GM21717 (cell line): ENCODE data around the gene IGSF5.
"Not testable (repeated sequence)": the region's sequence is repeated elsewhere in the genome, so short reads cannot be mapped to it uniquely, and the experiment has no call there.

Experiments used
- ATAC-seq: cut with Tn5 transposase; IDR thresholded peaks from one replicate; pipeline ENCODE4 v1.9.1; 2021; ENCODE audit warnings: mild to moderate bottlenecking, moderate library complexity; ENCODE audit not compliant: unreplicated experiment

Gene IGSF5

GRCh38 chr21:39744883-39745282 lies at the start of gene IGSF5:
TSS of gene IGSF5 (plus strand) at chr21:39745183. CDS start at chr21:39745510, 327 bp downstream.
- ATAC-seq: not testable (repeated sequence)

GRCh38 chr21:39696196-39696595 lies 48.8 kb upstream of the IGSF5 start:
- no peak for ATAC-seq

DNA sequence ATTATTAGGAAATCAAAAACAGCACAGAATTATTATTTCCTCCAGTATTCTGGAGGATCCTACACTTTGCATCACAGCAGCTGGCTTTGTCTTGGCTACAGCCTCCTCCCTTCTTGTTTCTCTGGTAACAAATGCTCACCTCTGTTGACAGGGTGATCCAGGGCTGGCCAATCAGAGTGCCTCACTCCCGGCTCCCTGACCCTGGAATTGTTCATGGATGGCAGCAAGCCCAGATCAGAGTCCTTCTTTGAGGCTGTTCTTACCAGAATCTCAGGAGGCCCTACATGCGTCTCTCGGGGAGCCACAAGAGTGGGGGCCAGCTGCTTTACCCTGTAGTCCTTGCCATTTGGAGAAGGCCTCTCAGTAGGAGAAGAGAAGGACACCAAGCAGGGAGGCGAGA lies 48.4 kb upstream of the IGSF5 start:
- ATAC-seq: no peak

DNA sequence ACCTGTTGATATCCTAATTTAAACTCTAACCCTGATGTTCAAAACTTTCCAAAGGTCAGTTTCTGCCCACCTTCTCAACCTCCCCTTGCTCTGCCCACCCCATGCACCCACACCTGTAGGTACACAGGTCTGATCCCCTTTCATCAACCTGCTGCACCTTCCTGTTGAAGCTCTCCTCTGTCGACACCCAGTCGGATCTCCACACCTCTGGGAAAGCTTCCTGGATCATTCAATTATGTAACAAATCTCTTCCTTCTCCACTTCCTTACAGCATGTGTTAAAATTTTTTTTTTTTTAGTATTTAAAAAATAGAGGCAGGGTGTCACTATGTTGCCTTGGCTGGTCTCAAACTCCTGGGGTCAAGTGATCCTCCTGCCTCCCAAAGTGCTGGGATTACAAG lies 44.7 kb upstream of the IGSF5 start:
- no peak for ATAC-seq

- ATAC-seq: no peak
Measured at GRCh38 chr21:39703578-39703977, 41.4 kb upstream of the IGSF5 start.

DNA sequence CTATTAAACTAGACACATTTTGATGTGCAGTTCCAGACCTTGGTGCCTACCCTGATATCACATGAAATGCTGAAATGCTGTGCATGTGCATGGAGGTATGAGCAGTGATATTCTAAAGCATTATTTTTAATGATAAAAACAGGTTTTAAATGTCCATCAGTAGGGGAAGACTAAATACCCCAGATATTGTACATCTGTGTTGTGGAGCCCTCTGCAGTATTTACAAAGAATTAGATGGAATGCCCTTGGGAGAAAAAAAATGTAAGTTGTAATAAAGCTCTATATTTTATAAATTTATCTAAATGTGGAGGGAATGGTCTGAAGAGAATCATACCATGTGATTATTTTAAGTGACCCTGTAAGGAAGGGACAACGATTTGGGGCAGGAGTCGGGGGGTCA lies 39.1 kb upstream of the IGSF5 start:
- ATAC-seq: no peak

DNA sequence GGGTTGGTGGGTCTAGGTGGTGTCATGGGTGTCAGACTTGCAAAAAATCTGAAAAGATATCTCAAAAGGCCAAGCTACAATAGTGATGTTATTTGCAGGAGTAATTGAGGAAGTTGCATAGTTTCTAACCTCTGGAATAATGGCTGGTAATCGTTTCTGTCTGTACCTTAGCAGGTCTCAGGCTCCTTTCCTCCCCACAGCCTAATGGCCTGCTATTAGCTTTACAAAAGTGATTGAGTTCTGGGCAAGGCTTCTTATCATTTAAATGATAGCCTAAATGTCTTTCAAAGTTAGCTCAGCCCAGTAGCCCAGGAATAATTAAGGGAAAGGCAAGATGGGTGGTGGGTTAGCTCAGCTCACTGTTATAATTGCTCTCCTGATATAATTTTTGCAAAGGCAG lies 37.7 kb upstream of the IGSF5 start:
- ATAC-seq: no peak

GRCh38 chr21:39710866-39711265 lies 34.1 kb upstream of the IGSF5 start:
- ATAC-seq: no peak

DNA sequence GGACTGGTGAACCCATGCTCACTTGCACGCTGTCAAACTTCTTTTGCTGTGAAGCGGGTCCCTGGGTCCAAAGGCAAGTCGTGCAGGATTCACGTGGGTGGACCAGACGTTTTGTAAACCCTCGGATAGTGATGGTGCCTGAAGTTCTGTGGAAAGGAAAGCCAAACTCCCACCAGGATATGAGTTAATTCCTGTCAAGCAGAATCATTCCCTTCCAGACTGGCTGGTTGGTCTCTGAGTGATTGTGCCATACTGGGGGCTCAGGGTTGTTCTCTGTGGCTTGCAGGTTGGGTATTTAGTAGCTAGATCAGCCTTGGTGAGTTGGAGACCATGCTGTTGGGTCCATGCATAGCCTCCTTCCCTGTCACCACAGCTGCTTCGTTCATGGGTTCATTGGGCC lies 32.7 kb upstream of the IGSF5 start:
- ATAC-seq: no peak

GRCh38 chr21:39712976-39713375 lies 32.0 kb upstream of the IGSF5 start:
- ATAC-seq: no peak

DNA sequence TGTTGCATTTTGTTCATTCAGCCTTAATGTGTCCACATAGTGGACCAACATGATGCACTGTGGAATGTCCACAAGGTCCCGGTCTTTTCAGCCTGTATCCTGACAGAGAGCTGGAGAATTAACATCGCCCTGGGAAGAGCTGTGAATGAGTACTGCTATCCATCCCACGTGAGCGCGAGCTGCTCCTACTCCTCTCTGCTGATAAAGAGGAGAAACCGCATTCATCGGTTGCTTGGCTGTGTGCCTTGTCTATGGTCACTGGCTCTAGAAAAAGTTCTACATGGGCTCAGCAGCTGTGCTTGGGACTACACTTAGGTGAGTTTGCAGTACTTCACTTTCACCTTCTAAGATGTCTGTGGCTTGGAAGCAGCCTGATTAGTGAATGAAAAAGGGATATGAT lies 31.1 kb upstream of the IGSF5 start:
- no peak for ATAC-seq

DNA sequence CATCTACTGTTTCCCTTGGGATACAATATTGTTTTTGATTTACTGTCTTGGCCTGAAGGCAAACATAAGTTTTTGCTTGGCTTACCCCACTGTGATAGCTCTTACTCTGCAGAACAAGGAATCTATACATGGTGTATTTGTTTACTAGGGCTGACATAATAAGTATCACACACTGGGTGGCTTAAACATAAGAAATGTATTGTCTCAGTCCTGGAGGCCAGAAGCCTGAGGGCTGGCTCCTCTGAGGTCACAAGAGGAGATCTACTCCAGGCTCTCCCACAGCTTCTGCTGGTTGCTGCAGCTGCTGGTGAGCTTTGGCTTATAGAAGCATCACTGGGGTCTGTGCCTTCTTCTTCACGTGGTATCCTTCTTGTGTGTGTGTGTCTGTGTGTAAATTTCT lies 30.7 kb upstream of the IGSF5 start:
- ATAC-seq: no peak

DNA sequence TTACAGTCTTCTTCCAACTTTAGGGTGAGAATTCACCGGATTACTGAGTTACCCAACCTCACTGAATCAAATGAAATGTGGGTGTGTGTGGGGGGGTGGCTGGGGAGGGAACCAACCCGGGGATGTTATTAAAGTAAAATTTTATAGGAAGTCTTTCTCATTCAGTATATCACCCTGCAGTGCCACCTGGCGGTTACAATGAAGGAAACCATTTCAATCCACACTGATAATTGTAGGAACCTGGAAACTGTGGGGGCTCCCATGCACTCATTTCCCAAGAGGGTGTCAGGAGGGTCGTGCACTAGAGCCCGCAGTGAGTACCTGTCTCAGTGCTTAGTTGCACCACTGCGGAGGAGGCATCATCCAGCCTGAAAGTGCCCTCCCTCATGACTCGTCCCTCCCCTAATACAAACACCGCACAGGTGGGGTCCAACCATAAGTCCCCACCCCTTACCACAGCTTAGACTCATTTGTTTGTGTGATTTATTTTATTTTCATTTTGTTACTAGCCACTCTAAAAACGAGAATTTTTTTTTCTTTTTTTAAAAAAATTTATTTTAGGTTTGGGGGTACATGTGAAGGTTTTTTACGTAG lies 29.1 kb upstream of the IGSF5 start:
- no peak for ATAC-seq

- ATAC-seq: no peak
Measured at GRCh38 chr21:39720126-39720778, 24.7 kb upstream of the IGSF5 start.

DNA sequence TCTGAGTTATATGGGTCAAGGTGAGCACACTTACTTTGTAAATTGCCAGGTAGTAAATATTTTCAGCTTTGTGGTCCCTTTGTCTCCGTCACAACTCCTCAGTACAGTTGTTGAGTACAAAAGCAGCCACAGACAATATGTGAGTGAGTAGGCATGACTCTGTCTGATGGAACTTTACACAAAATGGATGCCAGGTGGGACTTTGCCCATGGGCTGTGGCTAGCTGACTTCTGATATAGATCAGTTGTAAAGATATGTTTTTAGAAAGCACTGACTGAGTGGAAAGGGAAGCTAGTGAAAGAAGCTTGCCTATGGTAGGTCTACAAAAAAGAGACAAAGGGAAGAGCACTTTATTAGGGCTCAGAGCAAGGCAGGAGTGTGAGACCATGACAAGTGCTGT lies 23.1 kb upstream of the IGSF5 start:
- ATAC-seq: no peak

GRCh38 chr21:39724944-39725343 lies 20.0 kb upstream of the IGSF5 start:
- ATAC-seq: no peak

GRCh38 chr21:39726133-39726532 lies 18.9 kb upstream of the IGSF5 start:
- no peak for ATAC-seq

DNA sequence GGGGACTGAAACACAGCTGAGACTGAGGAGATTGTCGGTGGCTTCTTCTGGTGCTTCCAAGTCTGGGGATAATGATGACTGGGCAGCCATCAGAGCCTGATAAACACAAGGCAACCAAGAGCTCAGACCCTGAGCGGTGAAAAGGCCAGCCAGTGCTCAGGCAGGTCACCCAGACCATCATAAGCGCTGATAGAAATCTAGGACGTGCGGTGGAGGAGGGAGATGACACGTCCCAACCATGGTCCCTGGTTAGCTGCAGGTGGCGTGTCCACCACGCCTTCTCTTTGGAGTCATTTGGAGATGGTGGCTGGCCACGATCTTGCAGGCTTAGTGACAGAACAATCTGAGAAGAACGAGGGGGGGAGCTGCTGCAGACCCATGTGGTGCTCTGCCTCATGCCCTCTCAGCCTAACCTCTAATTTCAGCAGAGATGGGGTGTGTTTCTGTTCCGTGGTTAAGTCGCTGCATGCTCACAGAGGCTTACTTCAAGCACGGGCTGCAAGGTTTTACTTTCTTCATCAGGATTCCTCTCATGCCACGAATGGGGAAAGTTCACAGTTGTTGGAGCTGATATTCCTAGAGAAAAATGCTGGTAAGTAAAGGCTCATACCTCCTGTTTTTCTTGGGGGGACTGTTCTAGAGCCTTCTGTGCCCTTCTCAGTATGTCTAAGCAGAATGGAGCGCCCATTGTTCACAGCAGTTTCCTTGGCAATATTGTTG lies 17.4 kb upstream of the IGSF5 start:
- no peak for ATAC-seq

GRCh38 chr21:39728341-39728740 lies 16.6 kb upstream of the IGSF5 start:
- no peak for ATAC-seq

- ATAC-seq: no peak
Measured at GRCh38 chr21:39730418-39731157, 14.4 kb upstream of the IGSF5 start.

DNA sequence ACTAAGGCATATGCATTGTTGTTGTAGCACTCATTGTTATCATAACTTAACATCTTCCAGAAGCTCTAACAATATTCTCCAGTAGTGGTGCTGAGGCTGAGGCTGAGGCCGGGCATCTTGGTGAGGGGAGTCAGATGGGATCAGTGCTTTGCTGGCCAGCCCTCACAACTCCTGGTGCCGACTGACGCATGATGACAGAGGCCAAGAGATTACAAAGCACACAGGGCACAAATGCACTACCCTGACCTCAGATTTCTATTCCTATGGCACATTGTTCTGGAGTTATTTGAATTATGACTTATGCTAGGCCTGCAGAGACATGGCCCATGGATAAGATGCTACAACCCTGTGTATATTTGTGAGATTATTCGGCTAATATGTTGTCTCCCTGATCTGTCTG lies 8.3 kb upstream of the IGSF5 start:
- no peak for ATAC-seq
